ENCODE measurements around the gene UIMC1.

The UIMC1 gene

DNA sequence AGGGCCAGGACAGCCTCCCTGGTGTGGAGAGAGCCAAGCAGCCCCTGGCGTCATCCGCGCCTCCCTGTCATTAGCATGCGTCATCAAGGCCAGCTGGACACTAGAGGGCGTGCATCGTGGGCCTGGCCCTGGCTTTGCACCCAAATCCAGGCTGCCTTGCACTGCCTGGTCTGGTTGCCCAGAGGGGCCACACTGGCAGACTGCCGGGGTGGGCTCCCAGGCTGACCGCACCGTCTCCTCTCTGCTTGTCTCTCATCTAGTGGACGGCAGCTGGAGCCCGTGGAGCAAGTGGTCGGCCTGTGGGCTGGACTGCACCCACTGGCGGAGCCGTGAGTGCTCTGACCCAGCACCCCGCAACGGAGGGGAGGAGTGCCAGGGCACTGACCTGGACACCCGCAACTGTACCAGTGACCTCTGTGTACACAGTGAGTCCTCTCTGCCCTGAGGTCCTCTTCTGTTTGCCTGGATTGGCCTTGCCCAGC lies 136.4 kb downstream of the UIMC1 start:
- peaks cover 44% of the 10 kb centered on the region for H3K27me3 Mint-ChIP-seq (ENCODE audit: low read depth)
- H3K9me3 Mint-ChIP-seq = no peaks in the 10 kb centered on the region
- peaks cover 4% of the 10 kb centered on the region for H3K4me1 Mint-ChIP-seq
- no peaks in the 10 kb centered on the region for H3K36me3 Mint-ChIP-seq (ENCODE audit: low read depth)
- no peak overlapping the region for H3K4me3 Mint-ChIP-seq
- TF ChIP-seq, protein P1, sequence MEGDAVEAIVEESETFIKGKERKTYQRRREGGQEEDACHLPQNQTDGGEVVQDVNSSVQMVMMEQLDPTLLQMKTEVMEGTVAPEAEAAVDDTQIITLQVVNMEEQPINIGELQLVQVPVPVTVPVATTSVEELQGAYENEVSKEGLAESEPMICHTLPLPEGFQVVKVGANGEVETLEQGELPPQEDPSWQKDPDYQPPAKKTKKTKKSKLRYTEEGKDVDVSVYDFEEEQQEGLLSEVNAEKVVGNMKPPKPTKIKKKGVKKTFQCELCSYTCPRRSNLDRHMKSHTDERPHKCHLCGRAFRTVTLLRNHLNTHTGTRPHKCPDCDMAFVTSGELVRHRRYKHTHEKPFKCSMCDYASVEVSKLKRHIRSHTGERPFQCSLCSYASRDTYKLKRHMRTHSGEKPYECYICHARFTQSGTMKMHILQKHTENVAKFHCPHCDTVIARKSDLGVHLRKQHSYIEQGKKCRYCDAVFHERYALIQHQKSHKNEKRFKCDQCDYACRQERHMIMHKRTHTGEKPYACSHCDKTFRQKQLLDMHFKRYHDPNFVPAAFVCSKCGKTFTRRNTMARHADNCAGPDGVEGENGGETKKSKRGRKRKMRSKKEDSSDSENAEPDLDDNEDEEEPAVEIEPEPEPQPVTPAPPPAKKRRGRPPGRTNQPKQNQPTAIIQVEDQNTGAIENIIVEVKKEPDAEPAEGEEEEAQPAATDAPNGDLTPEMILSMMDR (IDR thresholded peaks at IDR 0.05; ENCODE audit: unreplicated experiment in 3 of 3) = peak; percentile 12 to 37 (median 13)
- no peak overlapping the region for H3K27ac Mint-ChIP-seq

DNA sequence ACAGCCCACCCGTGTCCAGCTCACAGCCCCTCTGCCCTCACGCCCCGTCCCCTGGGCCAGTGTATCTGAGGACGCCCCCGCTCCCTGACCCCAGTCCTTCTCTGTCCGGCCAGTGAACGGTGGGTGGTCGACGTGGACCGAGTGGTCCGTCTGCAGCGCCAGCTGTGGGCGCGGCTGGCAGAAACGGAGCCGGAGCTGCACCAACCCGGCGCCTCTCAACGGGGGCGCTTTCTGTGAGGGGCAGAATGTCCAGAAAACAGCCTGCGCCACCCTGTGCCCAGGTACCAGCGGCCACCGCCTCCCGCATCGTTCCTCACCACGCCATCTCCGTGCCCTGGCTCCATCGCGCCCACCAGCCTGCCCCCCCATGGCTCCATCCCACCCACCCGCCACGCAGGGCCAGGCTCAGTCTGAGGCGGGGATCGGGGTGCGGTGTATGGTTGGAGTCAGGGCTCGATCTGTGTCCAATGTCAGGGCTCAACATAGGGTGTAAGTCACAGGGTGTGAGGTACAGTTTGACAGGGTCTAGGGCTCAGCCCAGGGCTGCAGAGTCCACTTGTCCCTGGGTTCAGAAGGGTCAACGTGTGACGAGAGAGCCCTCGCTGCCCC lies 137.0 kb downstream of the UIMC1 start:
- Mint-ChIP-seq H3K36me3 (ENCODE audit: low read depth) (no peaks in the 10 kb centered on the region), H3K4me3 (no peak overlapping the region)
- TF ChIP-seq, protein P1 (IDR thresholded peaks at IDR 0.05; ENCODE audit: unreplicated experiment in 3 of 3) = no peak

DNA sequence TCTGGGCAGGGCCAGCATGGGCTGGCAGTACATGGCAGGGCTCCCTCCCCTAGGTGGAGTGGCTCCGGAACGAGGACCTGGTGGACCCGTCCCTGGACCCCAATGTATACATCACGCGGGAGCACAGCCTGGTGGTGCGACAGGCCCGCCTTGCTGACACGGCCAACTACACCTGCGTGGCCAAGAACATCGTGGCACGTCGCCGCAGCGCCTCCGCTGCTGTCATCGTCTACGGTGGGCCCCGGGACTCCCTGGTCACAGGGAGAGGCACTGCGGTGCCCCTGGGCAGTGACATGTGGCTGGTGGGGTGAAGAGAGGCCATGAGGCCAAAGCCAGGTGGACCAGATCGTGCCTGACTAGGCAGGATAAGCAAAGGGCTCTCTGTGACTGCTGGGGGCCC lies 137.8 kb downstream of the UIMC1 start:
- Mint-ChIP-seq H3K27me3 (ENCODE audit: low read depth) (peaks cover 41% of the 10 kb centered on the region), H3K36me3 (ENCODE audit: low read depth) (no peaks in the 10 kb centered on the region), H3K27ac (no peak overlapping the region), H3K4me1 (no peaks in the 10 kb centered on the region), H3K9me3 (no peaks in the 10 kb centered on the region), H3K4me3 (no peak overlapping the region)
- TF ChIP-seq, protein P1 (IDR thresholded peaks at IDR 0.05; ENCODE audit: unreplicated experiment in 3 of 3) = no peak

More for the DNA sequence above, 137.0 kb downstream of the UIMC1 start:
- no peaks in the 10 kb centered on the region for H3K9me3 Mint-ChIP-seq
- H3K27me3 Mint-ChIP-seq (ENCODE audit: low read depth) = peaks cover 43% of the 10 kb centered on the region
- H3K27ac Mint-ChIP-seq = no peak overlapping the region
- no peaks in the 10 kb centered on the region for H3K4me1 Mint-ChIP-seq

DNA sequence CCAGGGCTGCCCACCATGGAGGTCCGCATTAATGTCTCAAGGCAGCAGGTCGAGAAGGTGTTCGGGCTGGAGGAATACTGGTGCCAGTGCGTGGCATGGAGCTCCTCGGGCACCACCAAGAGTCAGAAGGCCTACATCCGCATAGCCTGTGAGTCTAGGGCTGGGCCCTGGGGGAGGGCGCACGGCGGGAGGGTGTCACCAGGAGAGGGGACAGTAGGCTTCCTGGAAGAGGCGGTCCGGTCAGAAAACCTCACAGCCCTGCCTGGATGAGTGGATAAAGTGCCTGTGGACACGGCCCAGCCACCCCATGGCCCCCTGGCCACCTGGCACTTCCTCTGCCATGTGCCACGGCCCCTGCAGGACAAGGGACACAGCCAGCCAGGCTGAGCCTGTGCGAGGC lies 138.5 kb downstream of the UIMC1 start:
- no peak overlapping the region for H3K4me3 Mint-ChIP-seq
- H3K27ac Mint-ChIP-seq = no peak overlapping the region
- TF ChIP-seq, protein P1 (IDR thresholded peaks at IDR 0.05; ENCODE audit: unreplicated experiment in 3 of 3) = no peak
- peaks cover 43% of the 10 kb centered on the region for H3K27me3 Mint-ChIP-seq (ENCODE audit: low read depth)
- H3K36me3 Mint-ChIP-seq (ENCODE audit: low read depth) = no peaks in the 10 kb centered on the region
- H3K9me3 Mint-ChIP-seq = no peaks in the 10 kb centered on the region
- H3K4me1 Mint-ChIP-seq = peaks cover 2% of the 10 kb centered on the region

DNA sequence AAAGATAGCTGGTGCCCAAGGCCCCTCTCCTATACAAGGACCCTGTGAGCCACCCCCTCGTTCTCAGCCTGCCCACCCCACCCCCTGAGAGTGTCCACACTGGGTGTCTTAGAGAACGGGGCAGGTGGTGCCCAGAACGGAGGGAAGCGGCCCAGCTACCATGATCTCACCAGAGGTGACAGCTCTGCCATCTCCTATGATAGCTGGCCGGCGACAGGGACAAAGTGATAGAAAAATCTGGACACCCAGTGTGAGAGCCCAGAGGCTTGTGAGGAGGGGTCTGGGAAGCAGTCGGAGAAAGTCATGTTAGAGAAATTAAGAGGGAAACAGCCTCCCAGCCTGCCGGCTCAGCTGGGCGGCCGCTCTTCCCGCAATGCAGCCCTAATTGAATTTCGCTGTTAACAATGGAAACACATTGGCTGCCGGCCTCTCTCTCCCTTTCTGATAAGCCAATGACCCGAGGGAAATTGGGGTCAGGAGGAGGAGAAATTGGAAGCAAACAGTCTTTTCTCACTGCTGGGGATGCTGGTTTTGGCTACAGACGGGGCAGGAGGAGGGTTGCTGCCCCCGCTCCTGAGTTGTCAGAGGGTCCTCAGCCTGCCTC lies 139.8 kb downstream of the UIMC1 start:
- TF ChIP-seq, protein P1 (IDR thresholded peaks at IDR 0.05; ENCODE audit: unreplicated experiment in 3 of 3) = no peak
- Mint-ChIP-seq H3K4me1 (peaks cover 6% of the 10 kb centered on the region), H3K36me3 (ENCODE audit: low read depth) (no peaks in the 10 kb centered on the region), H3K9me3 (no peaks in the 10 kb centered on the region), H3K27ac (no peak overlapping the region), H3K4me3 (no peak overlapping the region), H3K27me3 (ENCODE audit: low read depth) (peaks cover 51% of the 10 kb centered on the region)

DNA sequence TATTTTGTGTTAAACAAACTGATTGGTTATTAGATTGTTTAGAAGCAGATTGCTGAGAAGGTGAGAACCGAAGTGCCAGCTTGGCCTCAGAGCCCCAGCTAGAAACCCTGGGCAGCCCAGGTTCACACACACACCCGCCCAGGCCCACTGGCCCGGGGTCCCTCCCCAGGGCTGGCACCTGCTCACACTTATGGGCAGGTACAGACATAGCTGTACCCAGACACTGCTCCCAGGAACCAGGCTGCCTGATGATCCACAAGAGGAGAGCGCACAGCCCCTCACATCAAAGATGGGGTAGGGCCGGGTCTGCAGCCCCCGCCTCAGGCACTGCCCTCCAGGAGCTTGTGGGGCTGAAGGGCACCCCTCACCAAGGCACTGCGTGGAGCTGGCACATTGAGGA lies 140.6 kb downstream of the UIMC1 start:
- Mint-ChIP-seq H3K4me1 (peaks cover 6% of the 10 kb centered on the region), H3K9me3 (no peaks in the 10 kb centered on the region), H3K27ac (no peak overlapping the region), H3K27me3 (ENCODE audit: low read depth) (peaks cover 55% of the 10 kb centered on the region), H3K4me3 (no peak overlapping the region), H3K36me3 (ENCODE audit: low read depth) (no peaks in the 10 kb centered on the region)
- TF ChIP-seq, protein P1 (IDR thresholded peaks at IDR 0.05; ENCODE audit: unreplicated experiment in 3 of 3) = no peak

Measured in nephron (organoid).